PC-3 (cell line): ENCODE results near the gene MN1. TPM values are rescaled to one million over a fixed set of nuclear protein-coding genes. Genes with fewer than 3 reads are reported as not detected.

Experiments used
- ATAC-seq: fragments of 200-7000 bp; cut with Tn5 transposase; 2 replicates; pipeline ENCODE4 v1.9.1; 2020; ENCODE audit warnings: mild to moderate bottlenecking, moderate library complexity
- BruUV-seq: library from RNA; stranded (reverse); fragments of 400-500 nt; replicated peaks from 2 replicates; lab custom pipeline; 2021; lab: Mats Ljungman, UMichigan
- CTCF ChIA-PET: fragments of 300-600 bp; sonication (Branson Sonifier 250); formaldehyde crosslinking; loops from one replicate; lab custom pipeline; 2022; ENCODE audit warnings: antibody characterized with exemption; lab: Charles Lee
- POLR2A ChIA-PET: fragments of 300-600 bp; sonication (Branson Sonifier 250); formaldehyde crosslinking; loops from one replicate; lab custom pipeline; 2022; ENCODE audit warnings: antibody characterized with exemption; ENCODE audit not compliant: unreplicated experiment; lab: Charles Lee
- DNase-seq: peaks from one replicate; pipeline ENCODE4 v3.0.0-alpha.2; 2015
- H2AFZ ChIP-seq: fragments of 300-600 bp; sonication (generic); 2 replicates; pipeline ENCODE4 v1.6.0; 2016; ENCODE audit warnings: antibody characterized with exemption, low read length
- H3F3A ChIP-seq: fragments of 300-600 bp; sonication (generic); one replicate; pipeline ENCODE4 v1.6.0; 2017; ENCODE audit warnings: antibody characterized with exemption, low read length, control low read depth, mild to moderate bottlenecking; ENCODE audit not compliant: unreplicated experiment
- H3K27ac ChIP-seq: fragments of 300-600 bp; sonication (generic); 2 replicates; pipeline ENCODE4 v1.5.1; 2016; ENCODE audit warnings: mild to moderate bottlenecking, low read length
- H3K27me3 ChIP-seq: fragments of 300-600 bp; sonication (generic); 2 replicates; pipeline ENCODE4 v1.6.1; 2016; ENCODE audit warnings: low read length, mixed read lengths
- H3K36me3 ChIP-seq: fragments of 300-600 bp; sonication (generic); 2 replicates; pipeline ENCODE4 v1.6.1; 2016; ENCODE audit warnings: low read depth, mixed run types, low read length, mixed read lengths
- H3K4me1 ChIP-seq: fragments of 300-600 bp; sonication (generic); 2 replicates; pipeline ENCODE4 v1.5.1; 2016; ENCODE audit warnings: low read length; ENCODE audit not compliant: insufficient read depth
- H3K4me2 ChIP-seq: fragments of 300-600 bp; sonication (generic); 2 replicates; pipeline ENCODE4 v1.6.0; 2016; ENCODE audit warnings: low read length
- H3K4me3 ChIP-seq: fragments of 300-600 bp; sonication (generic); 2 replicates; pipeline ENCODE4 v1.5.1; 2016; ENCODE audit warnings: mild to moderate bottlenecking, low read length, mixed read lengths
- H3K79me2 ChIP-seq: fragments of 300-600 bp; sonication (generic); 2 replicates; pipeline ENCODE4 v1.6.1; 2017; ENCODE audit warnings: low read length, mixed read lengths
- H3K9ac ChIP-seq: fragments of 300-600 bp; sonication (generic); 2 replicates; pipeline ENCODE4 v1.6.0; 2016; ENCODE audit warnings: mild to moderate bottlenecking, low read length
- H3K9me2 ChIP-seq: fragments of 300-600 bp; sonication (generic); replicated peaks from 2 replicates; pipeline ENCODE4 v1.6.1; 2016; ENCODE audit warnings: mixed run types, low read length, mixed read lengths
- H3K9me3 ChIP-seq: fragments of 300-600 bp; sonication (generic); 2 replicates; pipeline ENCODE4 v1.6.1; 2016; ENCODE audit warnings: low read length, mixed read lengths
- H4K20me1 ChIP-seq: fragments of 300-600 bp; sonication (generic); 2 replicates; pipeline ENCODE4 v1.6.1; 2016; ENCODE audit warnings: low read length, mixed read lengths
- CTCF ChIP-seq: fragments of 300-600 bp; sonication (generic); conservative IDR thresholded peaks from 2 replicates; pipeline ENCODE4 v1.5.1; 2017; ENCODE audit warnings: antibody characterized with exemption, low read depth, mild to moderate bottlenecking, low read length
- EZH2 ChIP-seq: fragments of 300-600 bp; sonication (generic); IDR thresholded peaks from one replicate; pipeline ENCODE4 v1.6.1; 2017; ENCODE audit warnings: antibody characterized with exemption, mild to moderate bottlenecking, low read length; ENCODE audit not compliant: unreplicated experiment
- EZH2phosphoT487 ChIP-seq: fragments of 300-600 bp; sonication (generic); IDR thresholded peaks from 2 replicates; pipeline ENCODE4 v1.6.1; 2018; ENCODE audit warnings: mild to moderate bottlenecking, antibody characterized with exemption, low read length, borderline replicate concordance
- intact Hi-C: fragments of 100-400 bp; cut with micrococcal nuclease; formaldehyde crosslinking; loops from 2 replicates; pipeline ENCODE4 v1.9.0; 2023
- total RNA-seq: library from RNA; depleted of rRNA; stranded (reverse); fragments of >200 nt; gene quantifications from 2 replicates; pipeline ENCODE4 v1.2.3, GENCODE V29; 2014

The MN1 gene
- total RNA-seq, 1 experiment from 2014 or later: 2.7 TPM

- H3K4me1 ChIP-seq: peaks cover 16% of the 10 kb centered on the region
- intact Hi-C loops: no loop called here
Observed at GRCh38 chr22:27720860-27721259, 80.7 kb downstream of the MN1 start.

GRCh38 chr22:27719535-27720227, 81.9 kb downstream of the MN1 start:
- no peaks in the 10 kb centered on the region for H3K36me3 ChIP-seq
- no peak overlapping the region for H2AFZ ChIP-seq
- CTCF ChIA-PET: no interaction called here
- ATAC-seq (no peak), DNase-seq (no peak)
- no peaks in the 10 kb centered on the region for H3K9me2 ChIP-seq
- no peaks in the 10 kb centered on the region for H3K79me2 ChIP-seq
- no peaks in the 10 kb centered on the region for H3K27me3 ChIP-seq
- no peak overlapping the region for H3K9ac ChIP-seq
- no peaks in the 10 kb centered on the region for H3F3A ChIP-seq
- H4K20me1 ChIP-seq: no peaks in the 10 kb centered on the region
- H3K4me2 ChIP-seq: no peak overlapping the region
- TF ChIP-seq EZH2 (no peak), CTCF (no peak), EZH2phosphoT487 (no peak)
- POLR2A ChIA-PET: no interaction called here
- no peaks in the 10 kb centered on the region for H3K9me3 ChIP-seq
- peaks cover 16% of the 10 kb centered on the region for H3K4me1 ChIP-seq
- intact Hi-C loops: no loop called here
- no peak overlapping the region for H3K4me3 ChIP-seq
- no TSS peak for BruUV-seq
- H3K27ac ChIP-seq: 0 out of 2 replicates have a peak overlapping the region, but pooled peaks have one; percentile 73

More at GRCh38 chr22:27720860-27721259, 80.7 kb downstream of the MN1 start:
- Histone ChIP-seq H3K27me3 (no peaks in the 10 kb centered on the region), H3K9me3 (no peaks in the 10 kb centered on the region), H3K4me2 (no peak overlapping the region), H3K4me3 (no peak overlapping the region), H3F3A (no peaks in the 10 kb centered on the region), H3K36me3 (no peaks in the 10 kb centered on the region), H3K9ac (no peak overlapping the region), H2AFZ (no peak overlapping the region), H4K20me1 (no peaks in the 10 kb centered on the region), H3K79me2 (no peaks in the 10 kb centered on the region), H3K27ac (no peak overlapping the region), H3K9me2 (no peaks in the 10 kb centered on the region)
- DNase-seq (no peak), ATAC-seq (no peak)
- TF ChIP-seq EZH2 (no peak), CTCF (no peak), EZH2phosphoT487 (no peak)
- CTCF ChIA-PET: no interaction called here
- no TSS peak for BruUV-seq
- POLR2A ChIA-PET: no interaction called here

GRCh38 chr22:27719036-27719347, 82.6 kb downstream of the MN1 start:
- Histone ChIP-seq H3K9me2 (no peaks in the 10 kb centered on the region), H2AFZ (no peak overlapping the region), H3K4me3 (no peak overlapping the region), H3K9me3 (no peaks in the 10 kb centered on the region), H3K79me2 (no peaks in the 10 kb centered on the region), H3K36me3 (no peaks in the 10 kb centered on the region), H3K9ac (peak overlapping the region; percentile 65), H3K27me3 (no peaks in the 10 kb centered on the region), H3K27ac (peak overlapping the region; percentile 73), H3K4me1 (peaks cover 16% of the 10 kb centered on the region), H3F3A (no peaks in the 10 kb centered on the region), H4K20me1 (no peaks in the 10 kb centered on the region), H3K4me2 (no peak overlapping the region)
- BruUV-seq: no TSS peak
- ChIA-PET CTCF (no interaction called here), POLR2A (no interaction called here)
- ATAC-seq: no peak
- DNase-seq: no peak
- intact Hi-C loops: no loop called here
- no peak for TF ChIP-seq EZH2phosphoT487
- no peak for TF ChIP-seq EZH2
- no peak for TF ChIP-seq CTCF
